Keratinocyte (primary cell): Measurements from ENCODE around the gene RARA. TPM values are rescaled to one million over a fixed set of nuclear protein-coding genes. Genes with fewer than 3 reads are reported as not detected.
"Not testable (repeated sequence)": the region's sequence is repeated elsewhere in the genome, so short reads cannot be mapped to it uniquely, and the experiment has no call there.

ENCODE experiments used
- DNase-seq: peaks from one replicate; pipeline ENCODE4 v3.0.0-alpha.2; 2011; ENCODE audit warnings: low read depth, missing footprints, low spot score
- FAIRE-seq: peaks from 2 replicates; lab custom pipeline; 2011; peaks lifted over from hg19 to GRCh38; lab: Jason Lieb, UNC
- H2AFZ ChIP-seq: 2 replicates; pipeline ENCODE4 v1.6.0; 2012; ENCODE audit warnings: low read length, control low read depth, inconsistent platforms; ENCODE audit not compliant: control insufficient read depth
- H3K27ac ChIP-seq: 2 replicates; pipeline ENCODE4 v1.5.1; 2011; ENCODE audit warnings: low read length; ENCODE audit not compliant: control insufficient read depth, insufficient read depth
- H3K27me3 ChIP-seq: 3 replicates; pipeline ENCODE4 v1.6.0; 2011; ENCODE audit warnings: low read length; ENCODE audit not compliant: control insufficient read depth, insufficient read depth; ENCODE audit errors: extremely low read depth
- H3K36me3 ChIP-seq, 2 experiments: 2 replicates in 1 of 2; 3 replicates in 1 of 2; pipeline ENCODE4 v1.5.1; 2011; ENCODE audit warnings: low read length in 2 of 2, mild to moderate bottlenecking in 1 of 2; ENCODE audit not compliant: control insufficient read depth in 2 of 2, insufficient read depth in 2 of 2; ENCODE audit errors: extremely low read depth in 1 of 2
- H3K4me1 ChIP-seq: 3 replicates; pipeline ENCODE4 v1.5.1; 2011; ENCODE audit warnings: low read length; ENCODE audit not compliant: control insufficient read depth, insufficient read depth; ENCODE audit errors: extremely low read depth
- H3K4me2 ChIP-seq: 3 replicates; pipeline ENCODE4 v1.6.0; 2011; ENCODE audit warnings: low read depth, low read length; ENCODE audit not compliant: control insufficient read depth, insufficient read depth; ENCODE audit errors: extremely low read depth
- H3K4me3 ChIP-seq, 3 experiments: fragments of 200-600 bp in 1 of 3; sonication (generic) in 1 of 3; 2 replicates in 2 of 3; 3 replicates in 1 of 3; pipeline ENCODE4 v1.5.1; 2011 to 2016; ENCODE audit warnings: low read length in 3 of 3, mild to moderate bottlenecking in 3 of 3, control low read depth in 2 of 3, inconsistent platforms in 1 of 3, low read depth in 1 of 3, mixed read lengths in 1 of 3, mixed run types in 1 of 3, moderate library complexity in 1 of 3; ENCODE audit not compliant: control insufficient read depth in 2 of 3, insufficient read depth in 2 of 3; ENCODE audit errors: extremely low read depth in 1 of 3
- H3K79me2 ChIP-seq: 2 replicates; pipeline ENCODE4 v1.6.0; 2012; ENCODE audit warnings: low read length; ENCODE audit not compliant: control insufficient read depth, insufficient read depth
- H3K9ac ChIP-seq: 3 replicates; pipeline ENCODE4 v1.6.0; 2011; ENCODE audit warnings: low read length; ENCODE audit not compliant: control insufficient read depth, insufficient read depth; ENCODE audit errors: extremely low read depth
- H3K9me1 ChIP-seq: 3 replicates; pipeline ENCODE4 v1.6.0; 2011; ENCODE audit warnings: low read length; ENCODE audit not compliant: control insufficient read depth, insufficient read depth; ENCODE audit errors: extremely low read depth
- H3K9me3 ChIP-seq: 2 replicates; pipeline ENCODE4 v1.5.1; 2012; ENCODE audit warnings: low read depth, low read length; ENCODE audit not compliant: control insufficient read depth
- H4K20me1 ChIP-seq: 3 replicates; pipeline ENCODE4 v1.6.0; 2011; ENCODE audit warnings: low read length; ENCODE audit not compliant: control insufficient read depth, insufficient read depth; ENCODE audit errors: extremely low read depth
- EZH2 ChIP-seq: IDR thresholded peaks from one replicate; pipeline ENCODE4 v1.6.1; 2012; ENCODE audit warnings: inconsistent platforms, mild to moderate bottlenecking, low read length, moderate library complexity
- dilution Hi-C: fragments of 300-500 bp; cut with MboI; formaldehyde crosslinking; loops from one replicate; pipeline ENCODE4 v1.7.0; 2020; ENCODE audit warnings: low sequenced_read_pairs; ENCODE audit not compliant: extremely low pct_ligation_motif_present
- polyA plus RNA-seq, 5 experiments: library from polyadenylated mRNA; depleted of rRNA in 3 of 5; stranded (reverse) in 3 of 5; stranded (forward) in 1 of 5; unstranded in 1 of 5; fragments of >200 nt; gene quantifications; 1 replicate in 1 of 5; 2 replicates in 3 of 5; 3 replicates in 1 of 5; pipeline versions ENCODE4 v1.2.1 to v1.2.3, GENCODE V29; 2011 to 2012; ENCODE audit warnings: missing spikeins in 2 of 5, low read depth in 1 of 5, low replicate concordance in 1 of 5
- TF ChIP-seq, protein P1 (sequence below), 3 experiments: IDR thresholded peaks in 1 of 3; conservative IDR thresholded peaks in 1 of 3; optimal IDR thresholded peaks in 1 of 3; 2 replicates in 2 of 3; 3 replicates in 1 of 3; pipeline versions ENCODE3 to v1.5.1; 2011; ENCODE audit warnings: low read length in 3 of 3, mild to moderate bottlenecking in 3 of 3, moderate library complexity in 2 of 3, control low read depth in 1 of 3, inconsistent platforms in 1 of 3; ENCODE audit not compliant: insufficient read depth in 2 of 3; ENCODE audit errors: extremely low read depth in 1 of 3

Gene RARA
- polyA plus RNA-seq, 1 donor (not counting 4 experiments of a cell fraction or from before 2014, with no cell fraction given) = 3.8 TPM

DNA sequence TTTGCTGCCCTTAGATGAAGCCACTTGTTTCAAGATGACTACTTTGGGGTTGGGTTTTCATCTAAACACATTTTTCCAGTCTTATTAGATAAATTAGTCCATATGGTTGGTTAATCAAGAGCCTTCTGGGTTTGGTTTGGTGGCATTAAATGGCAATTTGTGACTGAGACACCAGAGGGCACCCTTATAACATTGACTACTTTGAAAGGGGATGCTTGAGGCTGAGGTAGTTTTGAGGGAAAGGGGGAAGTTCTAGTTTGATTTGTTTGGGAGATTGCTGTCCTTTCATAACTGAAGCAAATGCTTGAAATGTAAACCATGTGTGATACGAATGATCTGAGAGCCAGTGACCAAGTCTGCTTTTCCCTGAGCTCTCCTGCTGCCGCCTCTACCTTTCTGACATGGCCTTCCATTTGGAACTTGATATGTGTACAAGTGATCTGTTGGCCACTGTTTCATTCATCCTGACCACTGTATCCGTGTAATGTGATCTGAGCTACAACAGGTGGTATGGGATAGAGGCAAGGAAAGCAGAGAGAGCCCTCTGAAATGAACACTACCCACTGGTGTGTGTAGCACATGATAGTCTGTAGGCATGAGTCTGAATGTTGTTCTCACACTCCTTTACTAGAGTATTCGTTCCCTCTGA is 5.8 kb upstream of the RARA start:
- dilution Hi-C loops = loop anchor here (5.0 kb wide), 1 partner anchor 59 kb away; the partner anchor contains the start of gene GJD3
- FAIRE-seq = peak; percentile 43
- H3K9ac ChIP-seq = no peak overlapping the region
- no peak for TF ChIP-seq EZH2
- TF ChIP-seq, protein P1, sequence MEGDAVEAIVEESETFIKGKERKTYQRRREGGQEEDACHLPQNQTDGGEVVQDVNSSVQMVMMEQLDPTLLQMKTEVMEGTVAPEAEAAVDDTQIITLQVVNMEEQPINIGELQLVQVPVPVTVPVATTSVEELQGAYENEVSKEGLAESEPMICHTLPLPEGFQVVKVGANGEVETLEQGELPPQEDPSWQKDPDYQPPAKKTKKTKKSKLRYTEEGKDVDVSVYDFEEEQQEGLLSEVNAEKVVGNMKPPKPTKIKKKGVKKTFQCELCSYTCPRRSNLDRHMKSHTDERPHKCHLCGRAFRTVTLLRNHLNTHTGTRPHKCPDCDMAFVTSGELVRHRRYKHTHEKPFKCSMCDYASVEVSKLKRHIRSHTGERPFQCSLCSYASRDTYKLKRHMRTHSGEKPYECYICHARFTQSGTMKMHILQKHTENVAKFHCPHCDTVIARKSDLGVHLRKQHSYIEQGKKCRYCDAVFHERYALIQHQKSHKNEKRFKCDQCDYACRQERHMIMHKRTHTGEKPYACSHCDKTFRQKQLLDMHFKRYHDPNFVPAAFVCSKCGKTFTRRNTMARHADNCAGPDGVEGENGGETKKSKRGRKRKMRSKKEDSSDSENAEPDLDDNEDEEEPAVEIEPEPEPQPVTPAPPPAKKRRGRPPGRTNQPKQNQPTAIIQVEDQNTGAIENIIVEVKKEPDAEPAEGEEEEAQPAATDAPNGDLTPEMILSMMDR (optimal IDR thresholded peaks at IDR 0.05 in 1 of 3, IDR thresholded peaks at IDR 0.05 in 1 of 3, conservative IDR thresholded peaks at IDR 0.05 in 1 of 3; ENCODE audit: extremely low read depth in 1 of 3, insufficient read depth in 2 of 3, low read length in 3 of 3) = peak; percentile 43 to 68 (median 68)
- no peaks in the 10 kb centered on the region for H4K20me1 ChIP-seq
- no peak overlapping the region for H3K4me2 ChIP-seq
- peaks cover 0 to 31% of the 10 kb centered on the region in 2 experiments for H3K36me3 ChIP-seq
- H3K4me1 ChIP-seq = peaks cover 31% of the 10 kb centered on the region
- no peaks in the 10 kb centered on the region for H3K79me2 ChIP-seq
- no peaks in the 10 kb centered on the region for H3K9me3 ChIP-seq
- no peaks in the 10 kb centered on the region for H3K9me1 ChIP-seq
- no peak for DNase-seq
- H3K27me3 ChIP-seq = no peaks in the 10 kb centered on the region
- no peak overlapping the region for H3K4me3 ChIP-seq
- H3K27ac ChIP-seq = no peak overlapping the region
- H2AFZ ChIP-seq = no peak overlapping the region

DNA sequence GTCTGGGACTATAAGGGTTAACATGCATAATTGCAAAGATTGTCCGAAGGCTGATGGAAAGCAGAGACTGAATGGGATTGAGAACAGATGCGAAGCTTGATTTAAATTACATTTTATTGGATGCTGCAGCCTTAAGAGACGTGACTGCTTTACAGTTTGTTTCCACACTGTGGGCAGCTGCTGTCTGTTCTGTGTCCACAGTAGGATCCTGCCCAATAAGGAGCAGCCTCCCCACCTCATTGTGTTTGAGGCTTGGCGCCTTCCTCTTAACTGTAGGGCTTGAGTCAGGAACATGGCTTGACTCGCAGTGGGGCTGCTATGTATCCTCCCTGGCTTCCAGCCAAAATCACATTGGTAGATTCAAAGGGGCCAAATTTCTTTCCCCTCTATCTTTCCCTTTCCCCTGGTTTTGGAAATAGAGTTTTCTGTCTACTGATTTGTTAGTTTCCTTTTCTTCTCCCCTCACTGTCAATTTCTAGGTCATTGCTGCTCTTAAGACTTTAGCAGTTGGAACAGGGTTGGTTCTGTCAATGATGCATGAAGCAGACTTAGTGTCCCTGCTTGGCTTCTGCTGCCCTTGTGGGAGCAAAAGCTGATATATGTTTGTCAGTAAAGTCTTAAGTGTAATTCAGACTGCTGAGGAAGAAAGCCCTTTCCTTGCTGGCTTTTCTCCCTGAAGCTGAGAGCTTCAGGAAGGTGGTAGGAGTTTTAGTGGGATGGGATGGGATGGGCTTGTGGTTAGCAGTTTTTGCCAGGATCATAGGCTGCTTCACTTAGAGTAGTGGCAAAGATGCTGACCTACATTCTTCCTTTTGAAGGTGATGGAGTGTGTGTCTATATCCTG is 5.0 kb upstream of the RARA start:
- no peak for DNase-seq
- FAIRE-seq = no peak

DNA sequence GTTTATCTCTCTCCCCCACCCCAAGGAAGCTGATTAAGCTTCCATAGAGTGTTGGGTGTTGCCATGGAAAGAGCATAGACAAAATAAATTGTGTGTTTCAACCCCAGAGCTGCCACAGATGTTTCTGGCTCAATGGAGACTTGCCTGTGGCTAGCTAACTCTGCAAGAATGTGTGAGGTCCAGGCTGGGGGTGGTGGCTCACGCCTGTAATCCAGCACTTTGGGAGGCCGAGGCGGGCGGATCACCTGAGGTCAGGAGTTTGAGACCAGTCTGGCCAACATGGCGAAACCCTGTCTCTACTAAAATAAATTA is 4.5 kb upstream of the RARA start:
- H3K9me3 ChIP-seq, H4K20me1 ChIP-seq, H3K27me3 ChIP-seq, DNase-seq, H2AFZ ChIP-seq, H3K79me2 ChIP-seq, H3K4me2 ChIP-seq, H3K9ac ChIP-seq, H3K4me3 ChIP-seq, H3K27ac ChIP-seq, H3K9me1 ChIP-seq, FAIRE-seq: not testable (repeated sequence)
- dilution Hi-C loops = loop anchor here (5.0 kb wide), 1 partner anchor 58 kb away; the partner anchor contains the start of gene GJD3
- Histone ChIP-seq H3K4me1 (peaks cover 42% of the 10 kb centered on the region), H3K36me3 (peaks cover 0 to 31% of the 10 kb centered on the region in 2 experiments)

More for the DNA sequence above, 5.0 kb upstream of the RARA start:
- Histone ChIP-seq H4K20me1 (no peaks in the 10 kb centered on the region), H2AFZ (no peak overlapping the region), H3K36me3 (peaks cover 0 to 31% of the 10 kb centered on the region in 2 experiments), H3K9me3 (no peaks in the 10 kb centered on the region), H3K27ac (no peak overlapping the region), H3K9me1 (no peaks in the 10 kb centered on the region), H3K4me2 (no peak overlapping the region), H3K4me1 (peaks cover 36% of the 10 kb centered on the region), H3K27me3 (no peaks in the 10 kb centered on the region), H3K9ac (no peak overlapping the region), H3K4me3 (no peak overlapping the region), H3K79me2 (no peaks in the 10 kb centered on the region)
- TF ChIP-seq EZH2 = no peak
- TF ChIP-seq, protein P1 (optimal IDR thresholded peaks at IDR 0.05 in 1 of 3, IDR thresholded peaks at IDR 0.05 in 1 of 3, conservative IDR thresholded peaks at IDR 0.05 in 1 of 3; ENCODE audit: extremely low read depth in 1 of 3, insufficient read depth in 2 of 3, low read length in 3 of 3) = no peak
- dilution Hi-C loops = loop anchor here (5.0 kb wide), 1 partner anchor 58 kb away; the partner anchor contains the start of gene GJD3
